HepG2 (cell line): ENCODE data around the gene ANKRD34C. TPM values are rescaled to one million over a fixed set of nuclear protein-coding genes. Genes with fewer than 3 reads are reported as not detected.
A peak's percentile ranks its signal among the peaks of the same experiment; 100 is the strongest.

Experiments used
- AKNA ChIP-seq: sonication (generic); formaldehyde crosslinking; IDR thresholded peaks from 2 replicates; pipeline ENCODE4 v1.4.0; 2020; ENCODE audit warnings: missing genetic modification reagents, borderline replicate concordance
- BCL3 ChIP-seq: sonication (generic); formaldehyde crosslinking; IDR thresholded peaks from 2 replicates; pipeline ENCODE4 v1.5.1; 2020; ENCODE audit warnings: mild to moderate bottlenecking, missing genetic modification reagents, moderate library complexity
- E2F1 ChIP-seq: sonication (generic); formaldehyde crosslinking; IDR thresholded peaks from 2 replicates; pipeline ENCODE4 v1.5.0; 2020; ENCODE audit warnings: missing genetic modification reagents
- FIP1L1 ChIP-seq: fragments of 200-400 bp; formaldehyde crosslinking; IDR thresholded peaks from 2 replicates; pipeline ENCODE4 v1.6.1; 2018; ENCODE audit warnings: low read depth, mild to moderate bottlenecking, low read length, moderate library complexity, borderline replicate concordance; ENCODE audit not compliant: insufficient read depth
- FOSL2 ChIP-seq: sonication (generic); formaldehyde crosslinking; IDR thresholded peaks from 2 replicates; pipeline ENCODE4 v1.4.0; 2020; ENCODE audit warnings: missing genetic modification reagents
- GLMP ChIP-seq: sonication (generic); formaldehyde crosslinking; IDR thresholded peaks from 2 replicates; pipeline ENCODE4 v1.9.0; 2021; ENCODE audit warnings: missing genetic modification reagents, mild to moderate bottlenecking, borderline replicate concordance
- MYPOP ChIP-seq: sonication (generic); formaldehyde crosslinking; IDR thresholded peaks from 2 replicates; pipeline ENCODE4 v1.8.1; 2023; ENCODE audit warnings: mild to moderate bottlenecking, moderate library complexity, missing genetic modification reagents
- NKX3-1 ChIP-seq: sonication (generic); formaldehyde crosslinking; IDR thresholded peaks from 2 replicates; pipeline ENCODE4 v1.5.0; 2020; ENCODE audit warnings: missing genetic modification reagents
- NR0B2 ChIP-seq: sonication (generic); formaldehyde crosslinking; IDR thresholded peaks from 2 replicates; pipeline ENCODE4 v1.4.0; 2020; ENCODE audit warnings: mild to moderate bottlenecking, missing genetic modification reagents
- PHF21A ChIP-seq: sonication (generic); formaldehyde crosslinking; IDR thresholded peaks from 2 replicates; pipeline ENCODE4 v1.5.0; 2020; ENCODE audit warnings: mild to moderate bottlenecking, missing genetic modification reagents
- POLR2AphosphoS5 ChIP-seq: IDR thresholded peaks from 2 replicates; pipeline ENCODE4 v1.6.1; 2012; ENCODE audit warnings: low read depth, low read length
- SMARCE1 ChIP-seq: fragments of 450-650 bp; IDR thresholded peaks from 2 replicates; pipeline ENCODE4 v1.6.1; 2017; ENCODE audit warnings: borderline replicate concordance
- TOPORS ChIP-seq: sonication (generic); formaldehyde crosslinking; IDR thresholded peaks from 2 replicates; pipeline ENCODE4 v1.8.0; 2023; ENCODE audit warnings: mild to moderate bottlenecking, missing genetic modification reagents
- ZNF124 ChIP-seq: sonication (generic); formaldehyde crosslinking; IDR thresholded peaks from 2 replicates; pipeline ENCODE4 v1.4.0; 2020; ENCODE audit warnings: missing genetic modification reagents
- ZNF546 ChIP-seq: sonication (generic); formaldehyde crosslinking; conservative IDR thresholded peaks from 2 replicates; pipeline ENCODE4 v1.8.1; 2023; ENCODE audit warnings: mild to moderate bottlenecking, missing genetic modification reagents
- ZNF607 ChIP-seq: sonication (generic); formaldehyde crosslinking; IDR thresholded peaks from 2 replicates; pipeline ENCODE4 v1.5.1; 2020; ENCODE audit warnings: missing genetic modification reagents, mild to moderate bottlenecking, borderline replicate concordance
- ZNF768 ChIP-seq: sonication (generic); formaldehyde crosslinking; IDR thresholded peaks from 2 replicates; pipeline ENCODE4 v1.4.0; 2020; ENCODE audit warnings: missing genetic modification reagents
- ZNF83 ChIP-seq: sonication (generic); formaldehyde crosslinking; IDR thresholded peaks from 2 replicates; pipeline ENCODE4 v1.4.0; 2020; ENCODE audit warnings: missing genetic modification reagents, mild to moderate bottlenecking, borderline replicate concordance
- polyA plus RNA-seq, 8 experiments: library from polyadenylated mRNA; depleted of rRNA in 3 of 8; stranded (reverse) in 7 of 8; unstranded in 1 of 8; fragments of >200 nt; fragmentation: Illumina TruSeq in 4 of 8; extraction: Trizol in 4 of 8; gene quantifications; 2 replicates each; pipeline versions ENCODE4 v1.2.1 to v1.2.3, GENCODE V29; 2011 to 2016; ENCODE audit warnings: low read depth in 4 of 8, missing spikeins in 1 of 8, mixed read lengths in 1 of 8; ENCODE audit not compliant: insufficient read depth in 1 of 8
- total RNA-seq, 5 experiments: library from RNA; depleted of rRNA; stranded (reverse); fragments of >200 nt; fragmentation: Illumina TruSeq; extraction: Trizol; gene quantifications; 2 replicates each; pipeline ENCODE4 v1.2.3, GENCODE V29; 2016; ENCODE audit warnings: low read depth in 1 of 5

Gene ANKRD34C
- total and polyA plus RNA-seq, 2 of the 13 experiments (the other 11 are each of a cell fraction or from before 2014, with no cell fraction given): not detected

- peak; percentile 69; the same call in 1 of the 2 replicates for TF ChIP-seq GLMP (CRISPR knock-in tag)
- peak; percentile 69; the same call in 1 of the 2 replicates for TF ChIP-seq ZNF546 (CRISPR knock-in tag)
- no peak for TF ChIP-seq PHF21A (CRISPR knock-in tag)
- TF ChIP-seq E2F1: peak; percentile 40; the same call in 1 of the 2 replicates
- TF ChIP-seq ZNF124 (CRISPR knock-in tag): 0 out of 2 replicates have a peak, but pooled peaks have one; percentile 45
- TF ChIP-seq SMARCE1: no peak
- TF ChIP-seq NR0B2 (CRISPR knock-in tag): peak; percentile 50; the same call in 1 of the 2 replicates
- TF ChIP-seq FOSL2: peak; percentile 40; the same call in 1 of the 2 replicates
- TF ChIP-seq ZNF768: peak; percentile 60; the same call in 1 of the 2 replicates
- TF ChIP-seq NKX3-1 (CRISPR knock-in tag): peak; percentile 80; the same call in 1 of the 2 replicates
- no peak for TF ChIP-seq ZNF83 (CRISPR knock-in tag)
- TF ChIP-seq MYPOP: 0 out of 2 replicates have a peak, but pooled peaks have one; percentile 30
- TF ChIP-seq POLR2AphosphoS5: no peak
- no peak for TF ChIP-seq FIP1L1
- TF ChIP-seq AKNA (CRISPR knock-in tag): peak; percentile 44; the same call in 1 of the 2 replicates
- TF ChIP-seq ZNF607 (CRISPR knock-in tag): peak; percentile 77; the same call in 1 of the 2 replicates
- TF ChIP-seq BCL3: peak; percentile 39; the same call in 1 of the 2 replicates
- no peak for TF ChIP-seq TOPORS (CRISPR knock-in tag)
These were observed 928 bp downstream of the ANKRD34C start (continued) for GRCh38 chr15:79283252-79284048.
